Esophagus squamous epithelium (tissue), 4 donors: ENCODE results near the gene RELN.

Source experiments
- CTCF ChIP-seq, 6 experiments: fragments of 450-650 bp in 4 of 6; fragments of 200-600 bp in 2 of 6; sonication (generic) in 2 of 6; IDR thresholded peaks; one replicate each; pipeline ENCODE4 v1.5.1; 2016 to 2019; ENCODE audit warnings: antibody characterized with exemption in 6 of 6, mild to moderate bottlenecking in 4 of 6, moderate library complexity in 4 of 6
- POLR2A ChIP-seq, 4 donors: fragments of 450-650 bp; IDR thresholded peaks; one replicate each; pipeline ENCODE4 v1.6.1; 2017; ENCODE audit warnings: antibody characterized with exemption in 4 of 4, mild to moderate bottlenecking in 4 of 4, moderate library complexity in 3 of 4

DNA sequence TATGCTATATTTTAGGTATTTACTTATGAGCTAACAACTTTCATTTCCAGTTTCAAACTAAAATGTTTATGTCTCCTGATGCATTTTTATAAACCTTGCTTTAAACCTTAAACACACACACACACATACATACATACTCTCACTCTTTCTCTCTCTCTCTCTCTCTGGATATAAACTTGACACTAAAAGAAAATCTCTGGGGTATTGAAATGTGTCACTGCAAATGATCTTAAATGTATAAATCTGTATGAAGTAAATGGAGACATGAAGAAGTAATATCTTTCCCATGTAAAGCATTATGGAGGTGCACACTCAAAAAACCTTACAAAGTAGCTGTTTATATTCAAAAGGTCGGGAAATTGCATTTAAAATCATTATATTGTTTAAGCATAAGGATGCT is 37.0 kb downstream of the RELN start:
- TF ChIP-seq CTCF (IDR thresholded peaks at IDR 0.05) (no peak), POLR2A (IDR thresholded peaks at IDR 0.05) (no peak)
